Stimulated activated memory B cell treated with anti-CD40 and anti-IgM and Interleukin-4, amounts not matched to agents 10 μg/mL and 1 μg/mL and 100 μg/mL, for 72 hours (primary cell): ENCODE measurements around the gene RNF217.

Source experiments
- ATAC-seq: fragments of 150-1000 bp; cut with Tn5 transposase; 2 replicates; pipeline ENCODE4 v1.10.0; 2021
- H3K27ac Mint-ChIP-seq: one replicate; pipeline ENCODE4 v1.8.0; 2022; ENCODE audit warnings: mild to moderate bottlenecking, mixed read lengths
- H3K27me3 Mint-ChIP-seq: one replicate; pipeline ENCODE4 v1.8.0; 2022; ENCODE audit warnings: mixed read lengths
- H3K36me3 Mint-ChIP-seq: one replicate; pipeline ENCODE4 v1.8.0; 2022; ENCODE audit warnings: mixed read lengths
- H3K4me1 Mint-ChIP-seq: one replicate; pipeline ENCODE4 v1.8.0; 2022; ENCODE audit warnings: mixed read lengths
- H3K4me3 Mint-ChIP-seq: one replicate; pipeline ENCODE4 v1.8.0; 2022; ENCODE audit warnings: mild to moderate bottlenecking, moderate library complexity, mixed read lengths
- H3K9me3 Mint-ChIP-seq: one replicate; pipeline ENCODE4 v1.8.0; 2022; ENCODE audit warnings: mixed read lengths

The RNF217 gene

GRCh38 chr6:125044066-125044465 lies 81.8 kb downstream of the RNF217 start:
- Mint-ChIP-seq H3K4me1 (no peaks in the 10 kb centered on the region), H3K4me3 (no peak overlapping the region), H3K27ac (no peak overlapping the region), H3K27me3 (no peaks in the 10 kb centered on the region), H3K36me3 (no peaks in the 10 kb centered on the region), H3K9me3 (no peaks in the 10 kb centered on the region)
- no peak for ATAC-seq

- no peak for ATAC-seq
- Mint-ChIP-seq H3K9me3 (no peaks in the 10 kb centered on the region), H3K36me3 (no peaks in the 10 kb centered on the region), H3K27ac (no peak overlapping the region), H3K4me1 (no peaks in the 10 kb centered on the region), H3K4me3 (no peak overlapping the region), H3K27me3 (no peaks in the 10 kb centered on the region)
Observed at GRCh38 chr6:125044667-125045066, 82.4 kb downstream of the RNF217 start.

- Mint-ChIP-seq H3K27me3 (no peaks in the 10 kb centered on the region), H3K36me3 (no peaks in the 10 kb centered on the region), H3K27ac (no peak overlapping the region), H3K4me1 (no peaks in the 10 kb centered on the region), H3K9me3 (no peaks in the 10 kb centered on the region), H3K4me3 (no peak overlapping the region)
- ATAC-seq, result no peak
Observed at GRCh38 chr6:125046107-125046925, 84.1 kb downstream of the RNF217 start.

DNA sequence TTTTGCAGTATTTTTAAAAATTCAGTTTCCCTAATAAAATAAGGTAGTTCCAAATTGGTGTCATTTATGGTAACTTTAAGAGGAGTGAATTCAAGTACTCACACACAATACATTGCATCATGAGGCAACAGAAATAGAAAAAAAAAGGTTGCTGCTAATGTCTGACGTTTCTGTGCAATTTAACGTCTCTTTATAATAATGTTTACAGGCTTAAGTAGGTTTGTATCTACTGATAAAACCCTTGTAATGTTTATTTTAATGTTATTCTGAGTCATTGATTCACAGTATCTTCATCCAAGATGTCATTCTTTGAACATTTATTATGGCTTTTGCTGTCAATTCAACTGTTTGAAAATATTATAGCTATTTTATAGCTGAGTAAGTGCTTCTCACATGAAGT lies 86.0 kb downstream of the RNF217 start:
- no peak for ATAC-seq
- Mint-ChIP-seq H3K36me3 (no peaks in the 10 kb centered on the region), H3K27me3 (no peaks in the 10 kb centered on the region), H3K4me3 (no peak overlapping the region), H3K4me1 (no peaks in the 10 kb centered on the region), H3K9me3 (no peaks in the 10 kb centered on the region), H3K27ac (no peak overlapping the region)

DNA sequence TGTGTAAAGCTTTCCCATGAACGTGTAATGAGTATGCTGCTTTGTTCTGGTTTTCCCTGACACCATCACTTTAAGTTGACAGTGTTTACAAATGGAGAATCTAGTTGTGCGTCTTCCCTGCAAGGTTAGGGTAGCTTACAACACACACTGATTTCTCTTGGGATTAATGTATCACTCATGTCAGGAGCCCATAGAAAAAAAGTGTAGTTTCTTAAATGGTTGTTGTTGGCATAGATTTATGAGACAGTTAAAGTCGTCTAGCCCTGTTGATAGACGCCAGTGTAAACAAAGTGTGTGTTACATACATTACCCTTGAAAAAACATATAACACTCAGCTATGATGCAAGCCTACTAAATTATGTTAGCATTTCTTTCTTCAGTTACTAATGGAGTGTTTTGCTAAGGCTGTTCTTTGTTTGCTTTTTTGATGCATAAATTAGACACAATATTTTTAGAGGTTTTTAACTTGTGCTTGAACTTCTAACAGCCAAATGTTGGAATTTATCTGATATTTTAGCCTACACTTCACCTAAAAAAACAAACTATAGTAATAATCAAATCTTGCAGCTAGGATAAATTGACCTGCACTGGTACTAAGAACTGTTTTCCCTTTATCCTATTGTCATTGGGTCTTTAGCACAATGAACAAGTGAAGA lies 88.6 kb downstream of the RNF217 start:
- ATAC-seq, result no peak
- H3K4me3 Mint-ChIP-seq, result no peak overlapping the region
- no peak overlapping the region for H3K27ac Mint-ChIP-seq
- no peaks in the 10 kb centered on the region for H3K27me3 Mint-ChIP-seq
- H3K4me1 Mint-ChIP-seq, result no peaks in the 10 kb centered on the region
- H3K36me3 Mint-ChIP-seq, result no peaks in the 10 kb centered on the region
- no peaks in the 10 kb centered on the region for H3K9me3 Mint-ChIP-seq

- Mint-ChIP-seq H3K36me3 (no peaks in the 10 kb centered on the region), H3K9me3 (no peaks in the 10 kb centered on the region), H3K4me3 (no peak overlapping the region), H3K4me1 (no peaks in the 10 kb centered on the region), H3K27ac (no peak overlapping the region), H3K27me3 (no peaks in the 10 kb centered on the region)
- no peak for ATAC-seq
Observed at GRCh38 chr6:125053809-125054208, 91.6 kb downstream of the RNF217 start.

- Mint-ChIP-seq H3K4me1 (no peaks in the 10 kb centered on the region), H3K9me3 (no peaks in the 10 kb centered on the region), H3K27me3 (no peaks in the 10 kb centered on the region), H3K27ac (no peak overlapping the region), H3K36me3 (no peaks in the 10 kb centered on the region), H3K4me3 (no peak overlapping the region)
- no peak for ATAC-seq
Observed at GRCh38 chr6:125054331-125054730, 92.1 kb downstream of the RNF217 start.

DNA sequence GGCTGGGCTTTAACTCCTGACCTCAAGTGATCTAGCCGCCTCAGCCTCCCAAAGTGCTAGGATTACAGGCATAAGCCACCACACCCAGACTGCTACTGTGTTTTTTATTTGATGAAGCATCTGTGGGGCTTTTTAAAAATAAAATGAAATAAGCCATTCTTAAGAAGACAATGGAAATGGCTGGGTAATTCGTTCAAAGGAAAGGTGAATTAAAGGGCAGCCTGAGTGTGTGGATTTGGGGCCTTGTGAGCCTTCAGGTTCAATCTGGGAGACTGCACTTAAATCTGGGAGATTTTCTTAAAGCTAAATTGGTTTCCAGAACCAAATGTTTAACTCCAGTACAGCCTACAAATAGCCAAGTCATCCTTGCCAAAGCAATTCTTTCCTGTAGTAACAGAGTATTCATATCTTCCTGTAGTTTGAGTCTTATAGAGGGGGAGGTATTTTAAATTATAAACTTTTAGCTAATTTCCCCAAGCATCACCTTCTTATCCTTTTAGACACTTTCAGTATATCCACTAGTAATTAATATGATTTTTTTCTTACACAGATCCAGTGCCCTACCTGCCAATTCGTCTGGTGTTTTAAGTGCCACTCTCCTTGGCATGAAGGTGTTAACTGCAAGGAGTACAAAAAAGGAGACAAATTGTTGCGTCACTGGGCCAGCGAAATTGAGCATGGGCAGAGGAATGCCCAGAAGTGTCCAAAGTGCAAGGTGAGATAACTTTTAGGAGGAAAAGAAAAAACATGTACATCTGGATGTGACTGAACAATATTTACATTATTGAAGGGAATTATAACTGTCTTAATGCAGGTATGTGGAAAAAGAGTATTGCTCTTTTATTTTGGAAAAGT lies 95.4 kb downstream of the RNF217 start:
- no peak for ATAC-seq
- no peaks in the 10 kb centered on the region for H3K4me1 Mint-ChIP-seq
- no peak overlapping the region for H3K4me3 Mint-ChIP-seq
- H3K9me3 Mint-ChIP-seq, result no peaks in the 10 kb centered on the region
- H3K27me3 Mint-ChIP-seq, result no peaks in the 10 kb centered on the region
- H3K27ac Mint-ChIP-seq, result no peak overlapping the region
- H3K36me3 Mint-ChIP-seq, result no peaks in the 10 kb centered on the region

- H3K4me3 Mint-ChIP-seq, result no peak overlapping the region
- ATAC-seq, result no peak
- no peaks in the 10 kb centered on the region for H3K27me3 Mint-ChIP-seq
- no peak overlapping the region for H3K27ac Mint-ChIP-seq
- no peaks in the 10 kb centered on the region for H3K9me3 Mint-ChIP-seq
- H3K4me1 Mint-ChIP-seq, result no peaks in the 10 kb centered on the region
- H3K36me3 Mint-ChIP-seq, result no peaks in the 10 kb centered on the region
Observed at GRCh38 chr6:125058546-125058945, 96.3 kb downstream of the RNF217 start.

GRCh38 chr6:125063307-125063706 lies 101.1 kb downstream of the RNF217 start:
- no peak for ATAC-seq
- Mint-ChIP-seq H3K4me1 (no peaks in the 10 kb centered on the region), H3K27ac (no peak overlapping the region), H3K36me3 (no peaks in the 10 kb centered on the region), H3K27me3 (no peaks in the 10 kb centered on the region), H3K9me3 (no peaks in the 10 kb centered on the region), H3K4me3 (no peak overlapping the region)

GRCh38 chr6:125066140-125066539 lies 103.9 kb downstream of the RNF217 start:
- Mint-ChIP-seq H3K27me3 (no peaks in the 10 kb centered on the region), H3K4me3 (no peak overlapping the region), H3K36me3 (no peaks in the 10 kb centered on the region), H3K4me1 (no peaks in the 10 kb centered on the region), H3K9me3 (no peaks in the 10 kb centered on the region), H3K27ac (no peak overlapping the region)
- ATAC-seq, result no peak

DNA sequence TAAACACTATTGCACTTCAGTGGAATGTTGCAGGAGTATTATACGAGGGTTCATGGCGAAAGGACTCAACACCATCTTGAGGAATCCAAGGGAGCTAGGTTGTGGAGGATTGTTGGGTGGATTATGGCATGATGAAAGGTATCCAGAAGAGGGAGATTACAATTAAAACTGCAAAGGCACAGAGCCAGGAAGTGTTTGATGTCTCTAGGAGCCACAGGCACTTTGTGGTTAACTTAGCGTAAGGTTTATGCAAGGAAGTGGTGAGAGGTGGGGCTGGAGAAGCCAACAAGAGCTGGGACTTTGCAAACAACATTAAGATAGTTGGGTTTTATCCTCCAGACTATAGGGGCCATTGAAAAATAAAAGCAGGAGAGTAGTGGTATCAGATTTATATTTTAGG lies 104.7 kb downstream of the RNF217 start:
- no peaks in the 10 kb centered on the region for H3K4me1 Mint-ChIP-seq
- H3K9me3 Mint-ChIP-seq, result no peaks in the 10 kb centered on the region
- no peak overlapping the region for H3K27ac Mint-ChIP-seq
- ATAC-seq, result no peak
- H3K36me3 Mint-ChIP-seq, result no peaks in the 10 kb centered on the region
- H3K4me3 Mint-ChIP-seq, result no peak overlapping the region
- no peaks in the 10 kb centered on the region for H3K27me3 Mint-ChIP-seq

DNA sequence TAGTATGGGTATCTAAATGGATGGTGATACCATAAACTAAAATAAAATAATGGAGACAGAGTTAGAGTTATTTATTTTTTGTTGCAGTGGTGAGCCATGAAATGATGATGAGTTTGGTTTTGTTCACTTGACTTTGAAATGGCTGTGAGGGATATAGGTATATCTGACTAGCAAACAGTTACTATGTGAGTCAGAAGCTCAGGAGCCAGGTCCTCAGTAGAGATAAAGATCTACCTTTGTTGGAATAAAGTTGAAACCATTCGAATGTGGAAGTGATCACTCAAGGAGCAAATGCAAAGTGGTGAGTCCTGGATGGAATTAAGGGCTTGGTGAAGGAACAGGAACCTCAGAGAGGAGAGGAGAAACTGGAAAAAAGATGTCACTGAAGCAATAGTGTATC lies 105.3 kb downstream of the RNF217 start:
- Mint-ChIP-seq H3K4me1 (no peaks in the 10 kb centered on the region), H3K9me3 (no peaks in the 10 kb centered on the region), H3K27ac (no peak overlapping the region), H3K27me3 (no peaks in the 10 kb centered on the region), H3K36me3 (no peaks in the 10 kb centered on the region), H3K4me3 (no peak overlapping the region)
- no peak for ATAC-seq

GRCh38 chr6:125073071-125073470 lies 110.8 kb downstream of the RNF217 start:
- Mint-ChIP-seq H3K36me3 (no peaks in the 10 kb centered on the region), H3K4me3 (no peak overlapping the region), H3K27me3 (no peaks in the 10 kb centered on the region), H3K9me3 (peaks cover 3% of the 10 kb centered on the region), H3K27ac (no peak overlapping the region), H3K4me1 (no peaks in the 10 kb centered on the region)
- no peak for ATAC-seq

GRCh38 chr6:125074120-125074519 lies 111.9 kb downstream of the RNF217 start:
- H3K27ac Mint-ChIP-seq, result no peak overlapping the region
- no peaks in the 10 kb centered on the region for H3K27me3 Mint-ChIP-seq
- peaks cover 3% of the 10 kb centered on the region for H3K9me3 Mint-ChIP-seq
- H3K4me3 Mint-ChIP-seq, result no peak overlapping the region
- no peak for ATAC-seq
- no peaks in the 10 kb centered on the region for H3K4me1 Mint-ChIP-seq
- no peaks in the 10 kb centered on the region for H3K36me3 Mint-ChIP-seq
